ENCODE results near the gene ATP8B1. TPM values are rescaled to one million over a fixed set of nuclear protein-coding genes. Genes with fewer than 3 reads are reported as not detected.

Gene ATP8B1
- total and polyA plus RNA-seq, 9 of the 15 experiments (the other 6 are each of a cell fraction or from before 2014, with no cell fraction given) = 0.01 to 0.22 (median 0.03) TPM; not detected in 3

DNA sequence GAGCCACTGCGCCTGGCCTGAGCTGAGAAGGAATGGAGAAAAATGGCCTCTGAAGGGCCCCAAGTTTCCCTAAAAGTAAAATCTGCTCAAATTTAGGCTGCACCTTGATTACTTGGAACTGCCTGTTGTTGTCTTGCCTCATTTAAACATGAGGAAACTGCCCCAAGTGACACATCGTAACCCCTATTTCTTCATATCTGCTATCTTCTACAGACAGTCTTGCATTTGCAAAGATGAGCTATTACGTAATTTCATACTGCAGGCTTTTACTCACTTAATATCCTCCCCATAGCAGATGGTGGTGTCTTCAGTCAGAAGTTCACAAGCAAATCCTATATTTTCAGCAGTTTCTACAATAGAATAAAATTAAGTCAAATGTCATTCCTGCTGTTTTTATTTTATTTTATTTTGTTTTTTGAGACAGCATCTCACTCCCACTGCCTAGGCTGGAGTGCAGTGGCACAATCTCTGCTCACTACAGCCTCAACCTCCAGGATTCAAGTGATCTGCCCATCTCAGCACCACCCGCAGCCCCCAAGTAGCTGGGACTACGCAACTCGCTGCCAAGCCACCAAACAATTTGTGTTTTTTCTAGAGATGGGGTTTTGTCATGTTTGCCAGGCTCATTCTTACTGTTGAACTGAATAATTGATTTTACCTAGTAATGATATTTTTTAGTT, 136.2 kb downstream of the ATP8B1 start:
- 3% methylated on average over 6 of the region's 6 CpGs for WGBS (ENCODE audit: insufficient coverage, low coverage, missing lambda C conversion rate)
- peaks cover 3 to 23% of the 10 kb centered on the region in 2 experiments; a peak in 3 of 5 replicates for H3K4me1 ChIP-seq (replicated peaks in 1 of 2; ENCODE audit: control insufficient read depth in 2 of 2, insufficient read depth in 2 of 2, low read length in 2 of 2)
- no peaks in the 10 kb centered on the region for H3K27me3 ChIP-seq (ENCODE audit: control insufficient read depth in 2 of 2, insufficient read depth in 2 of 2, low read length in 2 of 2)
- ATAC-seq (peak; percentile 92), DNase-seq (ENCODE audit: extremely low read depth in 1 of 4, low spot score in 3 of 4) (peak; percentile 57 to 80 (median 64)), FAIRE-seq (peak; percentile 92)
- H3K27ac ChIP-seq (ENCODE audit: extremely low read depth, low read depth, low read length) = peak overlapping the region; percentile 77
- H3K9me1 ChIP-seq (ENCODE audit: control insufficient read depth, insufficient read depth, low read length) = no peaks in the 10 kb centered on the region
- no peak overlapping the region; the same call in 1 of the 2 replicates for H2AFZ ChIP-seq (ENCODE audit: low read depth, low read length)
- CTCF ChIA-PET (ENCODE audit: low intra/inter-chr PET ratio) = no interaction called here
- H3K79me2 ChIP-seq (ENCODE audit: control insufficient read depth, insufficient read depth, low read length) = no peaks in the 10 kb centered on the region
- POLR2A ChIA-PET = interaction anchor here (0.6 kb wide), 2 partner anchors 28 to 75 kb away, joined by 3 read pairs; no protein-coding TSS in a partner anchor
- H3K9me3 ChIP-seq (replicated peaks; ENCODE audit: control insufficient read depth, insufficient read depth, low read depth, low read length) = no peaks in the 10 kb centered on the region; the same call in 1 of the 2 replicates
- H4K20me1 ChIP-seq (replicated peaks; ENCODE audit: control insufficient read depth, insufficient read depth, low read length) = no peaks in the 10 kb centered on the region
- no peaks in the 10 kb centered on the region for H3K36me3 ChIP-seq (ENCODE audit: control insufficient read depth, insufficient read depth, low read length)
- no TSS peak for BruUV-seq (replicated peaks)
- in situ Hi-C loops (cut with MboI) = no loop called here
- H3K9ac ChIP-seq (ENCODE audit: insufficient read depth in 1 of 2, low read depth in 2 of 2, low read length in 2 of 2) = peak overlapping the region in 1 of 2 experiments; percentile 46; a peak in 2 of 4 replicates
- H3K4me3 ChIP-seq = no peak overlapping the region
- intact Hi-C loops (cut with micrococcal nuclease) = loop anchor here (5.0 kb wide), 1 partner anchor 110 kb away; no protein-coding TSS in a partner anchor
- peak overlapping the region; percentile 26 for H3K4me2 ChIP-seq (ENCODE audit: insufficient read depth, low read length)
- TF ChIP-seq TEAD4 (IDR thresholded peaks at IDR 0.05; ENCODE audit: low read length) (peak; percentile 94), TEAD4 (CRISPR knock-in tag; IDR thresholded peaks at IDR 0.05; ENCODE audit: borderline replicate concordance) (no peak), RNF2 (IDR thresholded peaks at IDR 0.05) (peak; percentile 42; the same call in 1 of the 2 replicates), NR2C1 (IDR thresholded peaks at IDR 0.05) (no peak), NR2C1 (tag; IDR thresholded peaks at IDR 0.05) (0 out of 2 replicates have a peak, but pooled peaks have one; percentile 22), FOXK2 (conservative IDR thresholded peaks at IDR 0.05 in 1 of 2, IDR thresholded peaks at IDR 0.05 in 1 of 2; ENCODE audit: low read depth in 2 of 2) (peak; percentile 79 to 85), RBFOX2 (IDR thresholded peaks at IDR 0.05; ENCODE audit: low read depth, low read length) (0 out of 2 replicates have a peak, but pooled peaks have one; percentile 28), CREM (IDR thresholded peaks at IDR 0.05; ENCODE audit: low read depth) (peak; percentile 77), NCOR1 (IDR thresholded peaks at IDR 0.05) (peak; percentile 93), CEBPG (CRISPR knock-in tag; IDR thresholded peaks at IDR 0.05) (peak; percentile 88), CEBPG (tag; conservative IDR thresholded peaks at IDR 0.05 in 1 of 2, IDR thresholded peaks at IDR 0.05 in 1 of 2) (peak; percentile 99), ZKSCAN3 (CRISPR knock-in tag; IDR thresholded peaks at IDR 0.05) (no peak), BACH1 (tag; IDR thresholded peaks at IDR 0.05) (no peak), TCF3 (CRISPR knock-in tag; IDR thresholded peaks at IDR 0.05) (peak; percentile 91), ATF1 (CRISPR knock-in tag; IDR thresholded peaks at IDR 0.05) (no peak), ATF1 (tag; IDR thresholded peaks at IDR 0.05) (peak; percentile 62), LEF1 (IDR thresholded peaks at IDR 0.05) (peak; percentile 81), RBBP5 (IDR thresholded peaks at IDR 0.05; ENCODE audit: borderline replicate concordance, insufficient read depth, low read length, poor library complexity, severe bottlenecking) (no peak), MBD2 (IDR thresholded peaks at IDR 0.05; ENCODE audit: borderline replicate concordance, low read depth) (no peak), NEUROD1 (IDR thresholded peaks at IDR 0.05; ENCODE audit: borderline replicate concordance, low read depth, low read length, partially characterized antibody) (peak; percentile 53), SMARCE1 (IDR thresholded peaks at IDR 0.05) (peak; percentile 84), ARID1B (IDR thresholded peaks at IDR 0.05) (peak; percentile 93), ESRRA (IDR thresholded peaks at IDR 0.05; ENCODE audit: borderline replicate concordance, low read depth) (no peak), ETV1 (tag; conservative IDR thresholded peaks at IDR 0.05; ENCODE audit: low read depth) (no peak)
- TF ChIP-seq, protein P1, sequence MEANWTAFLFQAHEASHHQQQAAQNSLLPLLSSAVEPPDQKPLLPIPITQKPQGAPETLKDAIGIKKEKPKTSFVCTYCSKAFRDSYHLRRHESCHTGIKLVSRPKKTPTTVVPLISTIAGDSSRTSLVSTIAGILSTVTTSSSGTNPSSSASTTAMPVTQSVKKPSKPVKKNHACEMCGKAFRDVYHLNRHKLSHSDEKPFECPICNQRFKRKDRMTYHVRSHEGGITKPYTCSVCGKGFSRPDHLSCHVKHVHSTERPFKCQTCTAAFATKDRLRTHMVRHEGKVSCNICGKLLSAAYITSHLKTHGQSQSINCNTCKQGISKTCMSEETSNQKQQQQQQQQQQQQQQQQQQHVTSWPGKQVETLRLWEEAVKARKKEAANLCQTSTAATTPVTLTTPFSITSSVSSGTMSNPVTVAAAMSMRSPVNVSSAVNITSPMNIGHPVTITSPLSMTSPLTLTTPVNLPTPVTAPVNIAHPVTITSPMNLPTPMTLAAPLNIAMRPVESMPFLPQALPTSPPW (CRISPR knock-in tag; IDR thresholded peaks at IDR 0.05) = peak; percentile 43; the same call in 1 of the 2 replicates
